Adrenal gland (tissue), 12 donors: ENCODE measurements around the gene RUSC2. TPM values are rescaled to one million over a fixed set of nuclear protein-coding genes. Genes with fewer than 3 reads are reported as not detected.

Source experiments
- DNase-seq, 7 donors: peaks; one replicate each; pipeline ENCODE4 v3.0.0-alpha.2; 2019 to 2020
- H3K27ac ChIP-seq, 5 donors: fragments of 200-600 bp; sonication (generic) in 4 of 5; 1 replicate in 3 of 5; 2 replicates in 2 of 5; pipeline versions ENCODE4 v1.5.1 to v1.8.0; 2016 to 2020; ENCODE audit warnings: mild to moderate bottlenecking in 1 of 5
- H3K27me3 ChIP-seq: fragments of 200-600 bp; 2 replicates; pipeline ENCODE4 v1.8.0; 2021
- H3K36me3 ChIP-seq, 2 donors: fragments of 200-600 bp; replicated peaks in 1 of 2; 1 replicate in 1 of 2; 2 replicates in 1 of 2; pipeline versions ENCODE4 v1.5.1 to v1.8.0; 2018 to 2022
- H3K4me1 ChIP-seq, 2 donors: fragments of 200-600 bp; replicated peaks in 1 of 2; 1 replicate in 1 of 2; 2 replicates in 1 of 2; pipeline versions ENCODE4 v1.5.1 to v1.8.0; 2018 to 2021
- H3K4me3 ChIP-seq, 4 donors: fragments of 200-600 bp; sonication (generic) in 3 of 4; one replicate each; pipeline ENCODE4 v1.5.1; 2016 to 2018
- H3K9me3 ChIP-seq, 3 donors: fragments of 200-600 bp; sonication (generic) in 1 of 3; replicated peaks in 1 of 3; 1 replicate in 2 of 3; 2 replicates in 1 of 3; pipeline versions ENCODE4 v1.5.1 to v1.8.0; 2016 to 2021
- POLR2A ChIP-seq, 2 donors: fragments of 450-650 bp; IDR thresholded peaks; one replicate each; pipeline ENCODE4 v1.6.1; 2017; ENCODE audit warnings: antibody characterized with exemption in 2 of 2, mild to moderate bottlenecking in 2 of 2, moderate library complexity in 1 of 2
- WGBS, 4 donors: extraction: QIAGEN DNeasy Blood & Tissue Kit in 2 of 4; methylation state at CpG; one replicate each; pipeline versions ENCODE4 v1.1.5 to v1.1.7; 2013 to 2017; 5-methylcytosine and 5-hydroxymethylcytosine counted together
- intact Hi-C, 2 donors: fragments of 100-400 bp; cut with DNase I; formaldehyde crosslinking; loops; one replicate each; pipeline versions ENCODE4 v1.14.1 to v1.15.0; 2022 to 2023
- polyA plus RNA-seq, 3 donors: library from polyadenylated mRNA; stranded (reverse); fragments of 200-250 nt in 2 of 3; fragments of 350-450 nt in 1 of 3; fragmentation: Illumina TruSeq in 1 of 3; extraction: RNeasy Lipid Tissue Mini Kit (QIAGEN cat#74804) in 1 of 3; gene quantifications; one replicate each; pipeline ENCODE4 v1.2.3, GENCODE V29; 2013 to 2014
- total RNA-seq, 9 donors: library from RNA; depleted of rRNA in 4 of 9; stranded (reverse); fragments of >200 nt in 4 of 9; fragments of 120-200 nt in 1 of 9; fragmentation: NEBNext Ultra II Directional in 1 of 9; extraction: Animal tissue kit (Norgen Biotek cat#: 25700) in 1 of 9; gene quantifications; one replicate each; pipeline versions ENCODE4 v1.1.0 to v1.2.4, GENCODE V29; 2013 to 2023
- TF ChIP-seq, protein P1 (sequence below), 6 experiments: fragments of 450-650 bp in 4 of 6; fragments of 200-600 bp in 2 of 6; sonication (generic) in 1 of 6; IDR thresholded peaks; 1 replicate in 5 of 6; 2 replicates in 1 of 6; pipeline versions ENCODE4 v1.5.1 to v1.8.0; 2016 to 2021; ENCODE audit warnings: antibody characterized with exemption in 6 of 6, mild to moderate bottlenecking in 2 of 6, moderate library complexity in 1 of 6
- donor health status: healthy with polysubstance abuse.
- donor health status: Bipolar disorder and iron deficiency.
- donor health status: DM: yes; HTN: yes; CAD: no.
- donor health status: DM: no; HTN: no; CAD: no.
- donor health status: DM: no; HTN: no; CAD: no.
- donor health status: DM: yes; HTN: yes; CAD: no.

RUSC2 gene
- total and polyA plus RNA-seq, 12 donors = 5.9 to 66.8 (median 31.2) TPM

- WGBS, 4 donors = 32 to 44% (median 40%) methylated on average over 2 of the region's 2 CpGs
- peaks cover 19 to 47% of the 10 kb centered on the region in 2 donors for H3K4me1 ChIP-seq
These were observed 9.8 kb downstream of the RUSC2 start for GRCh38 chr9:35499701-35500030.

DNA sequence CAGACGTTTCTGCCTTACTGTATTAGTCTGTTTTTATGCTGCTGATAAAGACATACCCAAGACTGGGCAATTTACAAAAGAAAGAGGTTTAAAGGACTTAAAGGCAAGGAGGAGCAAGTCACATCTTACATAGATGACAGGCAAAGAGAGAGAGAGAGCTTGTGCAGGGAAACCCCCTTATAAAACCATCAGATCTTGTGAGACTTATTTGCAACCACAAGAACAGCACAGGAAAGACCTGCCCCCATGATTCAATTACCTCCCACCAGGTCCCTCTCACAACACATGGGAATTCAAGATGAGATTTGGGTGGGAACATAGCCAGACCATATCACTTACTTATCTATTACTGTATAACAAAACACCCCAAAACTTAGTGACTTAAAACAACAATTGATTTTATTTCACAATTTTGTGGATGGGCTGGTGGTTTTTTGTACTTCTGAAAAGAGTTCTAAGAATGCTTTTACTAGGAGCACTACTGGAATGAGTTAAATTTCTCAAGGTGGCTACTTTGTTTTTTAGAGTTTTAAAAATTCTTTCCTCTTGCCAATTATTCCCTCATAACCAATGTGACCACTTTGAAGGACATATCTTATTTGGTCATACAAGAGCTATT is 10.3 kb downstream of the RUSC2 start:
- DNase-seq = no peak
- Histone ChIP-seq H3K4me1 (peaks cover 19 to 47% of the 10 kb centered on the region in 2 donors), H3K36me3 (no peaks in the 10 kb centered on the region), H3K27me3 (no peaks in the 10 kb centered on the region), H3K4me3 (no peak overlapping the region), H3K9me3 (no peaks in the 10 kb centered on the region), H3K27ac (peak overlapping the region in 2 of 5 donors; percentile 51 to 57)
- WGBS, 4 donors = 9 to 40% (median 33%) methylated on average over 1 of the region's 1 CpG
- no peak for TF ChIP-seq POLR2A (IDR thresholded peaks at IDR 0.05)
- TF ChIP-seq, protein P1, sequence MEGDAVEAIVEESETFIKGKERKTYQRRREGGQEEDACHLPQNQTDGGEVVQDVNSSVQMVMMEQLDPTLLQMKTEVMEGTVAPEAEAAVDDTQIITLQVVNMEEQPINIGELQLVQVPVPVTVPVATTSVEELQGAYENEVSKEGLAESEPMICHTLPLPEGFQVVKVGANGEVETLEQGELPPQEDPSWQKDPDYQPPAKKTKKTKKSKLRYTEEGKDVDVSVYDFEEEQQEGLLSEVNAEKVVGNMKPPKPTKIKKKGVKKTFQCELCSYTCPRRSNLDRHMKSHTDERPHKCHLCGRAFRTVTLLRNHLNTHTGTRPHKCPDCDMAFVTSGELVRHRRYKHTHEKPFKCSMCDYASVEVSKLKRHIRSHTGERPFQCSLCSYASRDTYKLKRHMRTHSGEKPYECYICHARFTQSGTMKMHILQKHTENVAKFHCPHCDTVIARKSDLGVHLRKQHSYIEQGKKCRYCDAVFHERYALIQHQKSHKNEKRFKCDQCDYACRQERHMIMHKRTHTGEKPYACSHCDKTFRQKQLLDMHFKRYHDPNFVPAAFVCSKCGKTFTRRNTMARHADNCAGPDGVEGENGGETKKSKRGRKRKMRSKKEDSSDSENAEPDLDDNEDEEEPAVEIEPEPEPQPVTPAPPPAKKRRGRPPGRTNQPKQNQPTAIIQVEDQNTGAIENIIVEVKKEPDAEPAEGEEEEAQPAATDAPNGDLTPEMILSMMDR (IDR thresholded peaks at IDR 0.05) = no peak
- intact Hi-C loops = no loop called here

More at GRCh38 chr9:35499701-35500030, 9.8 kb downstream of the RUSC2 start:
- H3K9me3 ChIP-seq = no peaks in the 10 kb centered on the region
- H3K27ac ChIP-seq = peak overlapping the region in 2 of 5 donors; percentile 51 to 57
- no peaks in the 10 kb centered on the region for H3K27me3 ChIP-seq
- peak overlapping the region in 1 of 4 donors; percentile 13 for H3K4me3 ChIP-seq
- DNase-seq = no peak
- no peaks in the 10 kb centered on the region for H3K36me3 ChIP-seq
- intact Hi-C loops = no loop called here
- TF ChIP-seq POLR2A (IDR thresholded peaks at IDR 0.05) = no peak
- TF ChIP-seq, protein P1 (IDR thresholded peaks at IDR 0.05) = no peak

DNA sequence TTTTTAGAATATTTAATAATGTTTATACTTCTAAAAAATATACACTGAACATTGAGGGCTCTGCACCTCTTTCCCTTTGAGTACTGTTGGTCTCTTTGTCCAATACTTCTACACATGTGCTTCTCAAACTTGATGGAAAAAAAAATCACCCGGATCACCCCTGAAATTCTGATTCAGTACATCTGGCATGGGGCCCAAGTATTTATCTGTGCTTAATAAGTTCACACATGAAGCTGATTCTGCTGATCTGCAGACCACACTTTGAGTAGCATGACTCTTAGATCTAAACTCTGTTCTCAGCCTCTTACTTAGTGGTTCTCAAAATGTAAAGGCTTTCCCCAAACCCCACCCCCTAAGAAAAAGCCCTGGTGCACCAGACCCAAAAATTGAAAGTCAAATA is 12.0 kb downstream of the RUSC2 start:
- Histone ChIP-seq H3K4me3 (no peak overlapping the region), H3K36me3 (no peaks in the 10 kb centered on the region), H3K9me3 (no peaks in the 10 kb centered on the region), H3K4me1 (peaks cover 19 to 47% of the 10 kb centered on the region in 2 donors), H3K27me3 (no peaks in the 10 kb centered on the region), H3K27ac (no peak overlapping the region)
- intact Hi-C loops = no loop called here
- TF ChIP-seq POLR2A (IDR thresholded peaks at IDR 0.05) = no peak
- TF ChIP-seq, protein P1 (IDR thresholded peaks at IDR 0.05) = no peak
- DNase-seq = peak in 1 of 7 donors; percentile 40
- 18 to 40% (median 28%) methylated on average over 1 of the region's 1 CpG for WGBS, 4 donors

- peaks cover 23 to 26% of the 10 kb centered on the region in 2 donors for H3K4me1 ChIP-seq
- no peak for DNase-seq
- H3K9me3 ChIP-seq = no peaks in the 10 kb centered on the region
- H3K4me3 ChIP-seq = no peak overlapping the region
- no peaks in the 10 kb centered on the region for H3K36me3 ChIP-seq
- TF ChIP-seq POLR2A (IDR thresholded peaks at IDR 0.05) = no peak
- TF ChIP-seq, protein P1 (IDR thresholded peaks at IDR 0.05) = no peak
- 85 to 94% (median 89%) methylated on average over 2 of the region's 2 CpGs for WGBS, 4 donors
- no peak overlapping the region for H3K27ac ChIP-seq
- intact Hi-C loops = no loop called here
- no peaks in the 10 kb centered on the region for H3K27me3 ChIP-seq
These were observed 16.4 kb downstream of the RUSC2 start for GRCh38 chr9:35506359-35506758.
